Fibroblast of peridontal ligament (primary cell): ENCODE results near the gene POLN.
"Not testable (repeated sequence)": the region's sequence is repeated elsewhere in the genome, so short reads cannot be mapped to it uniquely, and the experiment has no call there.

ENCODE experiments used
- DNase-seq: peaks from one replicate; pipeline ENCODE4 v3.0.0-alpha.2; 2010; ENCODE audit errors: extremely low read depth

Gene POLN

DNA sequence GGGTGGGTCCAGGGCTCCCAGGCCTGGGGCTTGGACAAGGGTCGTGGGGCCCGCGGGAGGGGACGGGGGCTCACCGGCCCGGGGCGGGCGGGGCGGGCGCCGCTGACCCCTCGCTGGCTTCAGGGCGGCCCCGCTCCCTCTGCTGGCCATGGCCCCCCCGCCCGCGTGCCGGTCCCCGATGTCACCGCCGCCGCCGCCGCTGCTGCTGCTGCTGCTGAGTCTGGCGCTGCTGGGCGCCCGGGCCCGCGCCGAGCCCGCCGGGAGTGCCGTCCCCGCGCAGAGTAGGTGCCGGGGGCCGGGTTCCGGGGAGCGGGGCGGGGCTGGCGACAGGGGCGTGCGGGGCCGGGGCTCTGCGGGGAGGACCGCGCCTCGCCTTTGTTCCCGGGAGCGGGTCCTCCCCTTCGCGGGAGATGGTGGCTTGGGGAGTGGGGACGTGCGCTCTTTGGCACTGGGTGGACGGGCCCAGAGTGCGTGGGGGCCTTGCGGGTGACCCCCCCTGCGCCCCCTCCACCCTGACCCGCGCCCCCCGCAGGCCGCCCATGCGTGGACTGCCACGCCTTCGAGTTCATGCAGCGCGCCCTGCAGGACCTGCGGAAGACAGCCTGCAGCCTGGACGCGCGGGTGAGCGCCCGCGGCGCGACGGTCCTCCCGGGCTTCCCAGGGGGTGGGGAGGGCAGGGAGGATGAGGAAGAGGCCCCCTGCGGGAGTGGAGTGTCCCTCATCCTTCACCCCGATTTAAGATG lies 199.5 kb downstream of the POLN start:
- no peak for DNase-seq

GRCh38 chr4:2041239-2042130 lies 200.4 kb downstream of the POLN start:
- peak; percentile 60 for DNase-seq

DNA sequence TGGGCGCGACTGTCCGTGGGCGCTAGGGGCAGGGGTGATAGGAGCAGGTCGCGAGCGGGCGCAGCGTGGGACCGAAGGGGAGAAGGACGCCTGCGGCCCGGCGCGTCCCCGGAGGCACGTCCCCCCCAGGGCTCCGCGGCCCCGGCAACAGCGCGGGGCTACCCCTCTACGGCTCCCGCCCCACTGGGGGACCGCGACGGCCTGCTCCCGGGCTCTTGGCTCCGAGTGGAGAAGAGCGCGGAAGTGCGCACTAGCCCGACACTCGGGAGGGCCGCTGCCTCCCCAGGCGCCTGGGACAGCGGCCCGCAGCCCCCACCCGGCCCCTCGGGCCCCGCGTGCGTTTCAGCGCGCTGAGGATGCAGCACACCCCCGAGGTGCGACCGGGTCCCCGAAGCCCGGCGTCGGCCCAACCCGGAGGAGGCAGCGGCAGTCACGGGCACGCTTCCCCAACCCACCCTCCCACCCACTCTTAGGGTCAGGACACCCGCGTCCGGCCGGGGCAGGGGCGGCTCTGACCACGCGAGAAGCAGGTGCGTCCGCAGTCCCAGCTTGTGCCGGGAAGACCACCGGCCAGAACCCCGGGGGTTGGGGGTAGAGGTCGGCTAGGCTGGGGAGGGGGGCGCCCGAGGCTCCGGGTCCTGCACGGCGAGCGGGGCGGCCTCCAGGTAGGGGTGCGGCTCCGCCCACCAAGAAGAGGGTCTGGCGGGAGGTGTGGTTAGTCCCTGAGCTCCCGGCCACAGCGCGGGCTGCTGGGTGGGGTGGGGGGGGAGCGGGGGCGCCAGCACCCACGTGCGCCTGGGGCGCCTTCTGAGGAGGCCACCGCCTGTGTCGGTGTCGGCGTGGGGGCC lies 201.3 kb downstream of the POLN start:
- DNase-seq = no peak

DNA sequence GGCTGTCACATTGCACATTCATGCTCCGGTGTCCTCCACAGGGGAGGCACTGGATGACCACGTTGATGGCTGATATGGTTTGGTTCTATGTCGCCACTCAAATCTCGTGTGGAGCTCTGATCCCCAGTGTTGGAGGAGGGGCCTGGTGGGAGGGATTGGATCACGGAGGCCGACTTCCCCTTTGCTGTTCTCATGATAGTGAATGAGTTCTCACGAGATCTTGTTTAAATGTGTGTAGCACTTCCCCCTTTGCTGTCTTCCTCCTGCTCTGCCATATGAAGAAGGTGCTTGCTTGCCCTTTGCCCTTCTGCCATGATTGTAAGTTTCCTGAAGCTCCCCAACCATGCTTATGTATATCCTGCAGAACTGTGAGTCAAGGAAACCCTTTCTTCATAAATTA lies 205.1 kb downstream of the POLN start:
- DNase-seq = no peak

GRCh38 chr4:2036327-2036726 lies 205.6 kb downstream of the POLN start:
- no peak for DNase-seq

GRCh38 chr4:2031161-2031560 lies 210.8 kb downstream of the POLN start:
- not testable (repeated sequence) for DNase-seq

GRCh38 chr4:2027120-2027519 lies 214.8 kb downstream of the POLN start:
- not testable (repeated sequence) for DNase-seq

DNA sequence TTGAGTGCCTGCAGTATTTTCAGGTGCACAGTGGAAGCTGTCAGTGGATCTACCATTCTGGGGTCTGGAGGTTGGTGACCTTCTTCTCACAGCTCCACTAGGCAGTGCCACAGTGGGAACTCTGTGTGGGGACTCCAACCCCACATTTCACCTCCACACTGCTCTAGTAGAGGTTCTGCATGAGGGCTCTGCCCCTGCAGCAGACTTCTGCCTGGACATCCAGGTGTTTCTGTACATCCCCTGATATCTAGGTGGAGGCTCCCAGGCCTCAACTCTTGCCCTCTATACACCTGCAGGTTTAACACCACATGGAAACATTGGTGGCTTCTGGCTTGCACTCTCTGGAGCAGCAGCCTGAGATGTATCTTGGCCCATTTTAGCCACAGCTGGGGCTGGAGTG lies 216.1 kb downstream of the POLN start:
- no peak for DNase-seq

DNA sequence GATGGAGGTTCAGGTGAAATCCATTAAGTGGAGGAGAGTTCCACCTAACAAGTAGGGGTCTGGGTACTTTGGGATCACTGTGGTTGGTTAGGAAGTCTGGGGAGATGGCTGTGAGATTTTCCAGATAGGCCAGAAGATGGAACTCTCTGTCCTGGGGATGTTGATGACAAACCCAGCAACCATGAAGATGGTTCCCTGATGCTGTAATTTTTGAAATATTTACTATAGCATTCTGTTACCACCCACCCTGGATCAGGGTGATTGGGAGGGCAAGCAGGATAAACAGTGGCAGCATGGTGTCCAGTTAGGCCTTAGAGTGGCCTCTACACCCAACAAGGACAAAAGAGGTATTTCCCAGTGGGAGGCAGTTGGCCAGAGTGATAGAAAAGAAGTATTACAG lies 217.2 kb downstream of the POLN start:
- no peak for DNase-seq
